Measurements from ENCODE around the gene PSAT1. TPM values are rescaled to one million over a fixed set of nuclear protein-coding genes. Genes with fewer than 3 reads are reported as not detected.

PSAT1 gene
- total and polyA plus RNA-seq, 4 donors, result 4.0 to 48.4 (median 11.1) TPM

- ATAC-seq (ENCODE audit: insufficient read depth, low FRiP score) (no peak), DNase-seq (no peak)
- TF ChIP-seq, protein P1, sequence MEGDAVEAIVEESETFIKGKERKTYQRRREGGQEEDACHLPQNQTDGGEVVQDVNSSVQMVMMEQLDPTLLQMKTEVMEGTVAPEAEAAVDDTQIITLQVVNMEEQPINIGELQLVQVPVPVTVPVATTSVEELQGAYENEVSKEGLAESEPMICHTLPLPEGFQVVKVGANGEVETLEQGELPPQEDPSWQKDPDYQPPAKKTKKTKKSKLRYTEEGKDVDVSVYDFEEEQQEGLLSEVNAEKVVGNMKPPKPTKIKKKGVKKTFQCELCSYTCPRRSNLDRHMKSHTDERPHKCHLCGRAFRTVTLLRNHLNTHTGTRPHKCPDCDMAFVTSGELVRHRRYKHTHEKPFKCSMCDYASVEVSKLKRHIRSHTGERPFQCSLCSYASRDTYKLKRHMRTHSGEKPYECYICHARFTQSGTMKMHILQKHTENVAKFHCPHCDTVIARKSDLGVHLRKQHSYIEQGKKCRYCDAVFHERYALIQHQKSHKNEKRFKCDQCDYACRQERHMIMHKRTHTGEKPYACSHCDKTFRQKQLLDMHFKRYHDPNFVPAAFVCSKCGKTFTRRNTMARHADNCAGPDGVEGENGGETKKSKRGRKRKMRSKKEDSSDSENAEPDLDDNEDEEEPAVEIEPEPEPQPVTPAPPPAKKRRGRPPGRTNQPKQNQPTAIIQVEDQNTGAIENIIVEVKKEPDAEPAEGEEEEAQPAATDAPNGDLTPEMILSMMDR (IDR thresholded peaks at IDR 0.05; ENCODE audit: control extremely low read depth, extremely low read depth), result no peak
- Histone ChIP-seq H3K36me3 (ENCODE audit: control insufficient read depth in 4 of 4, insufficient read depth in 4 of 4, low read length in 4 of 4) (no peaks in the 10 kb centered on the region), H3K27ac (ENCODE audit: low read depth in 1 of 2, low read length in 1 of 2) (no peak overlapping the region), H3K27me3 (ENCODE audit: control insufficient read depth in 3 of 3, insufficient read depth in 3 of 3, low read length in 2 of 3) (no peaks in the 10 kb centered on the region), H3K9me3 (ENCODE audit: control insufficient read depth in 4 of 4, insufficient read depth in 3 of 4, low read length in 3 of 4) (no peaks in the 10 kb centered on the region), H3K4me1 (ENCODE audit: control insufficient read depth in 5 of 5, insufficient read depth in 5 of 5, low read length in 5 of 5) (peaks cover 0 to 11% (median 5%) of the 10 kb centered on the region in 5 donors), H3K9ac (ENCODE audit: insufficient read depth in 1 of 2, low read length in 2 of 2) (no peak overlapping the region), H3K4me3 (no peak overlapping the region)
Observed at GRCh38 chr9:78286125-78286524, 10.8 kb upstream of the PSAT1 start.

DNA sequence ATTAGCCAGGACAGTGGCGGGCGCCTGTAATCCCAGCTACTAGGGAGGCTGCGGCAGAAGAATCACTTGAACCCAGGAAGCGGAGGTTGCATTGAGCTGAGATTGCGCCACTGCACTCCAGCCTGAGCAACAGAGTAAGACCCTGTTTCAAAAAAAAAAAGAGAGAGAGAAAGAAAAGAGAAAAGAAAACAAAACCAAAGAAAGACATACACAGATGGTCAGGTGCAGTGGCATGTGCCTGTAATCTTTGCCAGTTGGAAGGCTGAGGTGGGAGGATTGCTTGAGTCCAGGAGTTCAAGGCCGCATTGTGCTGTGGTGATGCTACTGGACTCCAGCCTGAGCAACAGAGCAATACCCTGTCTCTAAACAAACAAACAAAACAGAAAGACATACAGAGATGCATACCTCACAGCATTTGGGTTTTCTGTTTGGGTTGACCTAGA lies 10.0 kb upstream of the PSAT1 start:
- Histone ChIP-seq H3K4me3 (no peak overlapping the region), H3K9ac (ENCODE audit: insufficient read depth in 1 of 2, low read length in 2 of 2) (no peak overlapping the region), H3K36me3 (ENCODE audit: control insufficient read depth in 4 of 4, insufficient read depth in 4 of 4, low read length in 4 of 4) (no peaks in the 10 kb centered on the region), H3K27ac (ENCODE audit: low read depth in 1 of 2, low read length in 1 of 2) (no peak overlapping the region), H3K9me3 (ENCODE audit: control insufficient read depth in 4 of 4, insufficient read depth in 3 of 4, low read length in 3 of 4) (no peaks in the 10 kb centered on the region), H3K4me1 (ENCODE audit: control insufficient read depth in 5 of 5, insufficient read depth in 5 of 5, low read length in 5 of 5) (peaks cover 0 to 11% (median 1%) of the 10 kb centered on the region in 5 donors), H3K27me3 (ENCODE audit: control insufficient read depth in 3 of 3, insufficient read depth in 3 of 3, low read length in 2 of 3) (no peaks in the 10 kb centered on the region)
- DNase-seq (no peak), ATAC-seq (ENCODE audit: insufficient read depth, low FRiP score) (no peak)
- WGBS, 2 donors, result 83 to 95% methylated on average over 6 of the region's 6 CpGs
- TF ChIP-seq, protein P1 (IDR thresholded peaks at IDR 0.05; ENCODE audit: control extremely low read depth, extremely low read depth), result no peak

- Histone ChIP-seq H3K27me3 (ENCODE audit: control insufficient read depth in 3 of 3, insufficient read depth in 3 of 3, low read length in 2 of 3) (no peaks in the 10 kb centered on the region), H3K9ac (ENCODE audit: insufficient read depth in 1 of 2, low read length in 2 of 2) (no peak overlapping the region), H3K27ac (ENCODE audit: low read depth in 1 of 2, low read length in 1 of 2) (no peak overlapping the region), H3K4me1 (ENCODE audit: control insufficient read depth in 5 of 5, insufficient read depth in 5 of 5, low read length in 5 of 5) (peaks cover 0 to 17% (median 0%) of the 10 kb centered on the region in 5 donors), H3K4me3 (no peak overlapping the region), H3K9me3 (ENCODE audit: control insufficient read depth in 4 of 4, insufficient read depth in 3 of 4, low read length in 3 of 4) (no peaks in the 10 kb centered on the region), H3K36me3 (ENCODE audit: control insufficient read depth in 4 of 4, insufficient read depth in 4 of 4, low read length in 4 of 4) (no peaks in the 10 kb centered on the region)
- TF ChIP-seq, protein P1 (IDR thresholded peaks at IDR 0.05; ENCODE audit: control extremely low read depth, extremely low read depth), result no peak
- 76 to 83% methylated on average over 8 of the region's 8 CpGs for WGBS, 2 donors
- ATAC-seq (ENCODE audit: insufficient read depth, low FRiP score), result no peak
- no peak for DNase-seq
Observed at GRCh38 chr9:78288214-78288892, 8.6 kb upstream of the PSAT1 start.

GRCh38 chr9:78289474-78289873 lies 7.5 kb upstream of the PSAT1 start:
- DNase-seq (no peak), ATAC-seq (ENCODE audit: insufficient read depth, low FRiP score) (no peak)
- TF ChIP-seq, protein P1 (IDR thresholded peaks at IDR 0.05; ENCODE audit: control extremely low read depth, extremely low read depth), result no peak
- Histone ChIP-seq H3K9ac (ENCODE audit: insufficient read depth in 1 of 2, low read length in 2 of 2) (no peak overlapping the region), H3K4me1 (ENCODE audit: control insufficient read depth in 5 of 5, insufficient read depth in 5 of 5, low read length in 5 of 5) (peaks cover 0 to 17% (median 0%) of the 10 kb centered on the region in 5 donors), H3K9me3 (ENCODE audit: control insufficient read depth in 4 of 4, insufficient read depth in 3 of 4, low read length in 3 of 4) (no peaks in the 10 kb centered on the region), H3K27me3 (ENCODE audit: control insufficient read depth in 3 of 3, insufficient read depth in 3 of 3, low read length in 2 of 3) (no peaks in the 10 kb centered on the region), H3K4me3 (no peak overlapping the region), H3K27ac (ENCODE audit: low read depth in 1 of 2, low read length in 1 of 2) (no peak overlapping the region), H3K36me3 (ENCODE audit: control insufficient read depth in 4 of 4, insufficient read depth in 4 of 4, low read length in 4 of 4) (no peaks in the 10 kb centered on the region)
- WGBS, 2 donors, result 96% methylated on average over 1 of the region's 1 CpG
